Mesenchymal stem cell (in vitro differentiated cells and primary cell): ENCODE results near the gene ITPRIPL2.

Experiments
- DNase-seq: peaks from one replicate; pipeline ENCODE4 v3.0.0-alpha.2; 2013
- H2AFZ ChIP-seq: one replicate; pipeline ENCODE4 v1.6.1; 2013; ENCODE audit warnings: low read depth, mild to moderate bottlenecking, control low read depth, inconsistent platforms, low read length, moderate library complexity
- H2AK5ac ChIP-seq: 2 replicates; pipeline ENCODE4 v1.6.1; 2013; ENCODE audit warnings: low read length, moderate library complexity, mild to moderate bottlenecking, inconsistent platforms; ENCODE audit not compliant: severe bottlenecking
- H2BK120ac ChIP-seq: one replicate; pipeline ENCODE4 v1.6.1; 2013; ENCODE audit warnings: low read depth, mild to moderate bottlenecking, inconsistent platforms, low read length, moderate library complexity
- H2BK12ac ChIP-seq, 2 experiments: one replicate each; pipeline ENCODE4 v1.6.1; 2013; ENCODE audit warnings: inconsistent platforms in 2 of 2, low read length in 2 of 2, mild to moderate bottlenecking in 2 of 2, moderate library complexity in 2 of 2, control low read depth in 1 of 2
- H2BK15ac ChIP-seq: one replicate; pipeline ENCODE4 v1.6.1; 2013; ENCODE audit warnings: mild to moderate bottlenecking, low read depth, inconsistent platforms; ENCODE audit not compliant: poor library complexity, severe bottlenecking
- H2BK5ac ChIP-seq: 2 replicates; pipeline ENCODE4 v1.6.1; 2013; ENCODE audit warnings: low read depth, mild to moderate bottlenecking, low read length, control low read depth, inconsistent platforms; ENCODE audit not compliant: poor library complexity, severe bottlenecking
- H3K14ac ChIP-seq, 2 experiments: one replicate each; pipeline ENCODE4 v1.6.1; 2013; ENCODE audit warnings: inconsistent platforms in 2 of 2, low read length in 2 of 2, control low read depth in 1 of 2, mild to moderate bottlenecking in 1 of 2, moderate library complexity in 1 of 2
- H3K18ac ChIP-seq, 2 experiments: one replicate each; pipeline ENCODE4 v1.6.1; 2013; ENCODE audit warnings: inconsistent platforms in 2 of 2, low read length in 2 of 2, control low read depth in 1 of 2, low read depth in 1 of 2, mild to moderate bottlenecking in 1 of 2
- H3K23ac ChIP-seq, 2 experiments: one replicate each; pipeline ENCODE4 v1.6.1; 2013; ENCODE audit warnings: inconsistent platforms in 2 of 2, low read length in 2 of 2, mild to moderate bottlenecking in 2 of 2, moderate library complexity in 2 of 2, control low read depth in 1 of 2
- H3K27ac ChIP-seq: 2 replicates; pipeline ENCODE4 v1.5.1; 2013; ENCODE audit warnings: mild to moderate bottlenecking, moderate library complexity, low read length, control low read depth, inconsistent platforms; ENCODE audit not compliant: poor library complexity, severe bottlenecking
- H3K27me3 ChIP-seq, 2 experiments: 2 replicates each; pipeline versions ENCODE4 v1.6.1 to v1.7.0; 2013; ENCODE audit warnings: low read length in 2 of 2, mild to moderate bottlenecking in 2 of 2, moderate library complexity in 2 of 2, control low read depth in 1 of 2, inconsistent platforms in 1 of 2; ENCODE audit not compliant: control insufficient read depth in 1 of 2, insufficient read depth in 1 of 2
- H3K36me3 ChIP-seq, 2 experiments: 2 replicates each; pipeline versions ENCODE4 v1.6.1 to v1.7.0; 2013; ENCODE audit warnings: low read length in 2 of 2, control low read depth in 1 of 2, inconsistent platforms in 1 of 2, low read depth in 1 of 2, mild to moderate bottlenecking in 1 of 2; ENCODE audit not compliant: insufficient read depth in 2 of 2, control insufficient read depth in 1 of 2
- H3K4ac ChIP-seq, 2 experiments: one replicate each; pipeline ENCODE4 v1.6.1; 2013; ENCODE audit warnings: inconsistent platforms in 2 of 2, low read length in 2 of 2, mild to moderate bottlenecking in 2 of 2, moderate library complexity in 2 of 2, control low read depth in 1 of 2, low read depth in 1 of 2
- H3K4me1 ChIP-seq: 2 replicates; pipeline ENCODE4 v1.6.1; 2013; ENCODE audit warnings: low read depth, low read length, control low read depth; ENCODE audit not compliant: control insufficient read depth, insufficient read depth
- H3K4me2 ChIP-seq: 2 replicates; pipeline ENCODE4 v1.6.1; 2013; ENCODE audit warnings: low read length, mild to moderate bottlenecking, inconsistent platforms; ENCODE audit not compliant: poor library complexity, severe bottlenecking
- H3K4me3 ChIP-seq, 2 experiments: 2 replicates each; pipeline versions ENCODE4 v1.5.1 to v1.7.0; 2013; ENCODE audit warnings: low read length in 2 of 2, mild to moderate bottlenecking in 2 of 2, control low read depth in 1 of 2, low read depth in 1 of 2; ENCODE audit not compliant: insufficient read depth in 1 of 2
- H3K79me1 ChIP-seq: replicated peaks from 2 replicates; pipeline ENCODE4 v1.6.1; 2013; ENCODE audit warnings: mild to moderate bottlenecking, control low read depth, low read length, inconsistent platforms; ENCODE audit not compliant: poor library complexity, severe bottlenecking
- H3K9ac ChIP-seq: 2 replicates; pipeline ENCODE4 v1.7.0; 2013; ENCODE audit warnings: mild to moderate bottlenecking, low read length, moderate library complexity
- H3K9me3 ChIP-seq: 2 replicates; pipeline ENCODE4 v1.7.0; 2013; ENCODE audit warnings: mild to moderate bottlenecking, low read length; ENCODE audit not compliant: control insufficient read depth
- H4K8ac ChIP-seq: one replicate; pipeline ENCODE4 v1.6.1; 2013; ENCODE audit warnings: inconsistent platforms, mild to moderate bottlenecking, low read length, moderate library complexity
- H4K91ac ChIP-seq: one replicate; pipeline ENCODE4 v1.6.1; 2013; ENCODE audit warnings: mild to moderate bottlenecking, low read length, inconsistent platforms
- WGBS: methylation state at CpG from one replicate; pipeline ENCODE4 v1.1.7; 2013; ENCODE audit warnings: mixed read lengths; 5-methylcytosine and 5-hydroxymethylcytosine counted together

ITPRIPL2 gene

GRCh38 chr16:19142939-19143598 lies 29.3 kb downstream of the ITPRIPL2 start:
- H3K4ac ChIP-seq, result no peak overlapping the region
- no peak overlapping the region for H2AK5ac ChIP-seq
- H3K79me1 ChIP-seq, result no peaks in the 10 kb centered on the region
- H3K4me1 ChIP-seq, result peaks cover 2% of the 10 kb centered on the region
- no peak overlapping the region for H3K27ac ChIP-seq
- no peak overlapping the region for H4K91ac ChIP-seq
- H4K8ac ChIP-seq, result no peak overlapping the region
- H3K9ac ChIP-seq, result no peak overlapping the region
- H2BK5ac ChIP-seq, result no peak overlapping the region
- H3K23ac ChIP-seq, result no peak overlapping the region
- no peaks in the 10 kb centered on the region for H3K9me3 ChIP-seq
- DNase-seq, result no peak
- H2BK15ac ChIP-seq, result no peak overlapping the region
- H3K14ac ChIP-seq, result no peak overlapping the region
- no peak overlapping the region for H2BK12ac ChIP-seq
- peaks cover 3 to 6% of the 10 kb centered on the region in 2 experiments for H3K27me3 ChIP-seq
- H3K4me2 ChIP-seq, result peak overlapping the region; percentile 16
- H3K36me3 ChIP-seq, result no peaks in the 10 kb centered on the region
- H2BK120ac ChIP-seq, result no peak overlapping the region
- no peak overlapping the region for H3K18ac ChIP-seq
- H2AFZ ChIP-seq, result no peak overlapping the region
- 92% methylated on average over 8 of the region's 8 CpGs for WGBS
- H3K4me3 ChIP-seq, result no peak overlapping the region

- Histone ChIP-seq H3K9ac (no peak overlapping the region), H3K9me3 (no peaks in the 10 kb centered on the region), H2BK15ac (no peak overlapping the region), H3K23ac (no peak overlapping the region), H4K8ac (no peak overlapping the region), H2AK5ac (no peak overlapping the region), H2BK12ac (no peak overlapping the region), H3K4ac (no peak overlapping the region), H3K79me1 (no peaks in the 10 kb centered on the region), H3K27ac (no peak overlapping the region), H3K4me3 (no peak overlapping the region), H3K36me3 (no peaks in the 10 kb centered on the region), H4K91ac (no peak overlapping the region), H3K14ac (no peak overlapping the region), H2AFZ (no peak overlapping the region), H3K18ac (no peak overlapping the region), H2BK120ac (no peak overlapping the region), H3K27me3 (peaks cover 3 to 8% of the 10 kb centered on the region in 2 experiments), H3K4me1 (peaks cover under 1% of the 10 kb centered on the region), H2BK5ac (no peak overlapping the region), H3K4me2 (peak overlapping the region; percentile 16)
- WGBS, result 97% methylated on average over 9 of the region's 9 CpGs
- no peak for DNase-seq
Observed at GRCh38 chr16:19143599-19143956, 29.8 kb downstream of the ITPRIPL2 start.

- no peak for DNase-seq
- peak overlapping the region in 1 of 2 experiments; percentile 75 for H3K14ac ChIP-seq
- H3K23ac ChIP-seq, result no peak overlapping the region
- H3K4me2 ChIP-seq, result no peak overlapping the region
- no peak overlapping the region for H2AFZ ChIP-seq
- no peaks in the 10 kb centered on the region for H3K4me1 ChIP-seq
- 73% methylated on average over 2 of the region's 3 CpGs for WGBS
- H2BK5ac ChIP-seq, result no peak overlapping the region
- H4K91ac ChIP-seq, result no peak overlapping the region
- no peak overlapping the region for H3K9ac ChIP-seq
- H2BK12ac ChIP-seq, result no peak overlapping the region
- no peak overlapping the region for H2BK120ac ChIP-seq
- no peaks in the 10 kb centered on the region for H3K9me3 ChIP-seq
- no peaks in the 10 kb centered on the region for H3K36me3 ChIP-seq
- no peak overlapping the region for H4K8ac ChIP-seq
- H3K18ac ChIP-seq, result no peak overlapping the region
- peaks cover 4 to 15% of the 10 kb centered on the region in 2 experiments for H3K27me3 ChIP-seq
- H2AK5ac ChIP-seq, result no peak overlapping the region
- H3K27ac ChIP-seq, result no peak overlapping the region
- no peak overlapping the region for H3K4me3 ChIP-seq
- no peak overlapping the region for H3K4ac ChIP-seq
- no peaks in the 10 kb centered on the region for H3K79me1 ChIP-seq
- no peak overlapping the region for H2BK15ac ChIP-seq
Observed at GRCh38 chr16:19145010-19145409, 31.2 kb downstream of the ITPRIPL2 start.

GRCh38 chr16:19147126-19147525 lies 33.4 kb downstream of the ITPRIPL2 start:
- Histone ChIP-seq H2BK5ac (no peak overlapping the region), H3K4me2 (no peak overlapping the region), H3K23ac (no peak overlapping the region), H2AFZ (no peak overlapping the region), H2BK15ac (no peak overlapping the region), H3K9ac (no peak overlapping the region), H4K91ac (no peak overlapping the region), H3K14ac (no peak overlapping the region), H3K27me3 (peaks cover 9 to 17% of the 10 kb centered on the region in 2 experiments), H3K4me3 (no peak overlapping the region), H3K27ac (no peak overlapping the region), H3K4me1 (no peaks in the 10 kb centered on the region), H3K4ac (no peak overlapping the region), H4K8ac (no peak overlapping the region), H2BK12ac (no peak overlapping the region), H2BK120ac (no peak overlapping the region), H3K18ac (no peak overlapping the region), H3K9me3 (no peaks in the 10 kb centered on the region), H3K36me3 (no peaks in the 10 kb centered on the region), H3K79me1 (no peaks in the 10 kb centered on the region), H2AK5ac (no peak overlapping the region)
- WGBS, result 83% methylated on average over 4 of the region's 4 CpGs
- no peak for DNase-seq
